DND-41 (cell line): ENCODE results near the gene LCN6.

Source experiments
- ATAC-seq: fragments of 200-7000 bp; cut with Tn5 transposase; 3 replicates; pipeline ENCODE4 v1.9.1; 2021; ENCODE audit warnings: low read depth; ENCODE audit not compliant: insufficient read depth
- DNase-seq: peaks from one replicate; pipeline ENCODE4 v3.0.0-alpha.2; 2020
- H2AFZ ChIP-seq: 2 replicates; pipeline ENCODE4 v1.6.0; 2012; ENCODE audit warnings: low read depth, low read length
- H3K27ac ChIP-seq: 2 replicates; pipeline ENCODE4 v1.5.1; 2012; ENCODE audit warnings: low read length, inconsistent platforms
- H3K27me3 ChIP-seq: fragments of 200-600 bp; sonication (generic); 2 replicates; pipeline ENCODE4 v1.6.0; 2012; ENCODE audit warnings: low read length, mild to moderate bottlenecking, inconsistent platforms; ENCODE audit not compliant: insufficient read depth, poor library complexity
- H3K36me3 ChIP-seq: 2 replicates; pipeline ENCODE4 v1.5.1; 2012; ENCODE audit warnings: low read length, inconsistent platforms; ENCODE audit not compliant: insufficient read depth
- H3K4me1 ChIP-seq: 2 replicates; pipeline ENCODE4 v1.5.1; 2012; ENCODE audit warnings: mild to moderate bottlenecking, low read length; ENCODE audit not compliant: insufficient read depth
- H3K4me2 ChIP-seq: 2 replicates; pipeline ENCODE4 v1.6.0; 2012; ENCODE audit warnings: mild to moderate bottlenecking, moderate library complexity, low read length, inconsistent platforms; ENCODE audit not compliant: insufficient read depth
- H3K4me3 ChIP-seq, 2 experiments: fragments of 200-600 bp in 1 of 2; shearing (Covaris generic) in 1 of 2; 2 replicates each; pipeline ENCODE4 v1.5.1; 2012 to 2016; ENCODE audit warnings: inconsistent platforms in 2 of 2, low read length in 2 of 2, mild to moderate bottlenecking in 2 of 2, low read depth in 1 of 2, moderate library complexity in 1 of 2
- H3K79me2 ChIP-seq: 2 replicates; pipeline ENCODE4 v1.6.0; 2012; ENCODE audit warnings: low read length, inconsistent platforms; ENCODE audit not compliant: insufficient read depth
- H3K9ac ChIP-seq: 2 replicates; pipeline ENCODE4 v1.6.0; 2012; ENCODE audit warnings: low read depth, mild to moderate bottlenecking, inconsistent platforms, low read length, moderate library complexity
- H3K9me3 ChIP-seq: 2 replicates; pipeline ENCODE4 v1.5.1; 2012; ENCODE audit warnings: low read length, moderate library complexity, mild to moderate bottlenecking, inconsistent platforms; ENCODE audit not compliant: insufficient read depth, severe bottlenecking
- H4K20me1 ChIP-seq: 2 replicates; pipeline ENCODE4 v1.6.0; 2012; ENCODE audit warnings: low read length; ENCODE audit not compliant: insufficient read depth
- CTCF ChIP-seq: IDR thresholded peaks from 2 replicates; pipeline ENCODE4 v1.5.1; 2012; ENCODE audit warnings: borderline replicate concordance, low read length, moderate library complexity, mild to moderate bottlenecking; ENCODE audit not compliant: poor library complexity, severe bottlenecking; ENCODE audit errors: extremely low read depth
- EZH2 ChIP-seq: IDR thresholded peaks from 3 replicates; pipeline ENCODE4 v1.6.1; 2012; ENCODE audit warnings: borderline replicate concordance, low read depth, mild to moderate bottlenecking, moderate library complexity, low read length, inconsistent platforms; ENCODE audit not compliant: severe bottlenecking

The LCN6 gene

GRCh38 chr9:136714893-136715274, 33.4 kb downstream of the LCN6 start:
- Histone ChIP-seq H3K4me1 (no peaks in the 10 kb centered on the region), H4K20me1 (no peaks in the 10 kb centered on the region), H3K9me3 (no peaks in the 10 kb centered on the region), H3K27ac (no peak overlapping the region), H3K79me2 (no peaks in the 10 kb centered on the region), H3K9ac (no peak overlapping the region), H3K4me3 (no peak overlapping the region), H3K36me3 (no peaks in the 10 kb centered on the region), H3K27me3 (peaks cover 6% of the 10 kb centered on the region), H3K4me2 (no peak overlapping the region), H2AFZ (no peak overlapping the region)
- TF ChIP-seq EZH2, result no peak
- TF ChIP-seq CTCF, result no peak
- ATAC-seq, result no peak
- no peak for DNase-seq

- Histone ChIP-seq H3K36me3 (no peaks in the 10 kb centered on the region), H3K4me3 (no peak overlapping the region), H3K9me3 (no peaks in the 10 kb centered on the region), H3K27ac (no peak overlapping the region), H3K4me2 (no peak overlapping the region), H3K27me3 (peaks cover 6% of the 10 kb centered on the region), H4K20me1 (no peaks in the 10 kb centered on the region), H3K9ac (no peak overlapping the region), H3K4me1 (no peaks in the 10 kb centered on the region), H3K79me2 (no peaks in the 10 kb centered on the region), H2AFZ (no peak overlapping the region)
- no peak for ATAC-seq
- TF ChIP-seq EZH2 (no peak), CTCF (no peak)
- no peak for DNase-seq
These were observed 34.0 kb downstream of the LCN6 start for GRCh38 chr9:136714096-136714892.

DNA sequence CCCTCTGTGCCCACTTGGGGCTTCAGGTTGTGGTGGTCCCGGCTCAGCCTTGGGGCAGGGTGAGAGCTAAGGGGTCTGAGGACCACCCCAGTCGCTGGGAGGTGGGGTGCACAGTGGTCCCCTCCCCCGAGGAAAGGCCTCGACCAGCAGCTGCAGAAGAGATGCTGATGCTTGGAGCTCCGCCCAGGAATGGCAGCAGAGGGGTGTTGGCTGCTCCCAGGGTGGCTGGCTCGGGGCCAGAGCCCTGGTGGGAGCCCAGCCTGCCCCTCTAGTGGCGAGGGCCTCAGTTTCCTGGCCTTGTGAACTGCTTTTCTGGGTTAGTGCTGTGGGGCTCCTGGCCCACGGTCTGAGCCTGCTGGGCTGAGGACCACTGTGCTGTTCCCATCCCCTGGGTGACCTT, 34.8 kb downstream of the LCN6 start:
- ATAC-seq (no peak), DNase-seq (no peak)
- no peaks in the 10 kb centered on the region for H3K79me2 ChIP-seq
- H3K9ac ChIP-seq, result no peak overlapping the region
- H3K27ac ChIP-seq, result no peak overlapping the region
- TF ChIP-seq CTCF (no peak), EZH2 (no peak)
- no peaks in the 10 kb centered on the region for H3K9me3 ChIP-seq
- peaks cover 6% of the 10 kb centered on the region for H3K27me3 ChIP-seq
- H3K4me3 ChIP-seq, result no peak overlapping the region
- H3K4me2 ChIP-seq, result no peak overlapping the region
- H2AFZ ChIP-seq, result no peak overlapping the region
- no peaks in the 10 kb centered on the region for H3K36me3 ChIP-seq
- no peaks in the 10 kb centered on the region for H4K20me1 ChIP-seq
- H3K4me1 ChIP-seq, result no peaks in the 10 kb centered on the region
